Nephron progenitor cell (in vitro differentiated cells): ENCODE results near the gene HOXC13.

Experiments used
- DNase-seq: peaks from one replicate; pipeline ENCODE4 v3.0.0; 2021
- H3K27ac Mint-ChIP-seq: 2 replicates; pipeline ENCODE4 v1.8.0; 2021; ENCODE audit warnings: mild to moderate bottlenecking, moderate library complexity, mixed read lengths
- H3K27me3 Mint-ChIP-seq: 2 replicates; pipeline ENCODE4 v1.8.0; 2021; ENCODE audit warnings: mild to moderate bottlenecking, low read depth, mixed read lengths; ENCODE audit not compliant: poor library complexity
- H3K36me3 Mint-ChIP-seq: 2 replicates; pipeline ENCODE4 v1.8.0; 2021; ENCODE audit warnings: low read depth, mixed read lengths
- H3K4me1 Mint-ChIP-seq: 2 replicates; pipeline ENCODE4 v1.8.0; 2021; ENCODE audit warnings: mixed read lengths
- H3K4me3 Mint-ChIP-seq: 2 replicates; pipeline ENCODE4 v1.8.0; 2021; ENCODE audit warnings: mild to moderate bottlenecking, moderate library complexity, mixed read lengths
- H3K9me3 Mint-ChIP-seq: 2 replicates; pipeline ENCODE4 v1.8.0; 2021; ENCODE audit warnings: mild to moderate bottlenecking, moderate library complexity, mixed read lengths
- CTCF ChIP-seq: fragments of 200-600 bp; sonication (generic); IDR thresholded peaks from 2 replicates; pipeline ENCODE4 v1.5.0; 2021; ENCODE audit warnings: antibody characterized with exemption

The HOXC13 gene

GRCh38 chr12:53942467-53942997 lies 3.9 kb downstream of the HOXC13 start:
- Mint-ChIP-seq H3K27ac (no peak overlapping the region), H3K9me3 (peaks cover 11% of the 10 kb centered on the region), H3K4me3 (no peak overlapping the region), H3K4me1 (no peaks in the 10 kb centered on the region), H3K36me3 (no peaks in the 10 kb centered on the region), H3K27me3 (peaks cover 100% of the 10 kb centered on the region)
- TF ChIP-seq CTCF = no peak
- no peak for DNase-seq

- H3K27me3 Mint-ChIP-seq = peaks cover 100% of the 10 kb centered on the region
- H3K4me1 Mint-ChIP-seq = no peaks in the 10 kb centered on the region
Observed at GRCh38 chr12:53944209-53944608, 5.6 kb downstream of the HOXC13 start.

GRCh38 chr12:53944907-53945847 lies 6.5 kb downstream of the HOXC13 start:
- Mint-ChIP-seq H3K9me3 (peaks cover 8% of the 10 kb centered on the region), H3K4me1 (no peaks in the 10 kb centered on the region), H3K27me3 (peaks cover 100% of the 10 kb centered on the region), H3K27ac (no peak overlapping the region), H3K4me3 (no peak overlapping the region), H3K36me3 (no peaks in the 10 kb centered on the region)
- DNase-seq = no peak
- TF ChIP-seq CTCF = no peak

More at GRCh38 chr12:53944209-53944608, 5.6 kb downstream of the HOXC13 start:
- H3K9me3 Mint-ChIP-seq = peaks cover 8% of the 10 kb centered on the region
- H3K4me3 Mint-ChIP-seq = no peak overlapping the region
- no peak for TF ChIP-seq CTCF
- no peaks in the 10 kb centered on the region for H3K36me3 Mint-ChIP-seq
- H3K27ac Mint-ChIP-seq = no peak overlapping the region
- no peak for DNase-seq

- Mint-ChIP-seq H3K9me3 (peaks cover 5% of the 10 kb centered on the region), H3K4me1 (no peaks in the 10 kb centered on the region), H3K4me3 (no peak overlapping the region), H3K27ac (no peak overlapping the region), H3K27me3 (peaks cover 100% of the 10 kb centered on the region), H3K36me3 (no peaks in the 10 kb centered on the region)
- DNase-seq = no peak
- TF ChIP-seq CTCF = no peak
Observed at GRCh38 chr12:53947743-53948142, 9.1 kb downstream of the HOXC13 start.

- H3K4me1 Mint-ChIP-seq = peaks cover 5% of the 10 kb centered on the region
- H3K9me3 Mint-ChIP-seq = peaks cover 5% of the 10 kb centered on the region
- DNase-seq = no peak
Observed at GRCh38 chr12:53948650-53949593, 10.3 kb downstream of the HOXC13 start.

More at GRCh38 chr12:53948650-53949593, 10.3 kb downstream of the HOXC13 start:
- Mint-ChIP-seq H3K4me3 (no peak overlapping the region), H3K27me3 (peaks cover 100% of the 10 kb centered on the region), H3K36me3 (no peaks in the 10 kb centered on the region), H3K27ac (no peak overlapping the region)
- no peak for TF ChIP-seq CTCF
